HG02798 (cell line): ENCODE data around the gene GIPR.
A peak's percentile ranks its signal among the peaks of the same experiment; 100 is the strongest.
"Not testable (repeated sequence)": the region's sequence is repeated elsewhere in the genome, so short reads cannot be mapped to it uniquely, and the experiment has no call there.

Experiments
- ATAC-seq: cut with Tn5 transposase; IDR thresholded peaks from one replicate; pipeline ENCODE4 v1.9.1; 2021; ENCODE audit warnings: mild to moderate bottlenecking; ENCODE audit not compliant: unreplicated experiment, poor library complexity

GIPR gene

DNA sequence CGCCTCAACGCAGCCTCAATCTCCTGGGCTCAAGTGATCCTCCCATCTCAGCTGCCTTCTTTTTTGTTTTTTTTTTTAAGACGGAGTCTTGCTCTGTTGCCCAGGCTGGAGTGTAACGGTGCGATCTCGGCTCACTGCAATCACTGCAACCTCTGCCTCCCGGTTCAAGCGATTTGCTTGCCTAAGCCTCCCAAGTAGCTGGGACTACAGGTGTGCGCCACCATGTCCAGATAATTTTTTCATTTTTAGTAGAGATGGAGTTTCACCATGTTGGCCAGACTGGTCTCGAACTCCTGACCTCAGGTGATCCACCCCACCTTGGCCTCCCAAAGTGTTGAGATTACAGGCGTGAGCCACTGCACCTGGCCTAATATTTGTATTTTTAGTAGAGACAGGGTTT, 52.0 kb downstream of the GIPR start:
- not testable (repeated sequence) for ATAC-seq

DNA sequence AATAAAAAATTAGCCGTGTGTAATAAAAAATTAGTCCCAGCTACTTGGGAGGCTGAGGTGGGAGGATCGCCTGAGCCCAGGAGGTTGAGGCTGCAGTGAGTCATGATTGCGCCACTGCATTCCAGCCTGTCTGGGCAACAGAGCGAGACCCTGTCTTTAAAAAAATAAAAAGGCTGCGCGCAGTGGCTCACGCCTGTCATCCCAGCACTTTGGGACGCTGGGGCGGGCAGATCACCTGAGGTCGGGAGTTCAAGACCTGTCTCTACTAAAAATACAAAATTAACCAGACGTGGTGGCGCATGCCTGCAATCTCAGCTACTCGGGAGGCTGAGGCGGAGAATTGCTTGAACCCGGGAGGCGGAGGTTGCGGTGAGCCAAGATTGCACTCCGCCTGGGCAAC, 60.7 kb downstream of the GIPR start:
- ATAC-seq = not testable (repeated sequence)

DNA sequence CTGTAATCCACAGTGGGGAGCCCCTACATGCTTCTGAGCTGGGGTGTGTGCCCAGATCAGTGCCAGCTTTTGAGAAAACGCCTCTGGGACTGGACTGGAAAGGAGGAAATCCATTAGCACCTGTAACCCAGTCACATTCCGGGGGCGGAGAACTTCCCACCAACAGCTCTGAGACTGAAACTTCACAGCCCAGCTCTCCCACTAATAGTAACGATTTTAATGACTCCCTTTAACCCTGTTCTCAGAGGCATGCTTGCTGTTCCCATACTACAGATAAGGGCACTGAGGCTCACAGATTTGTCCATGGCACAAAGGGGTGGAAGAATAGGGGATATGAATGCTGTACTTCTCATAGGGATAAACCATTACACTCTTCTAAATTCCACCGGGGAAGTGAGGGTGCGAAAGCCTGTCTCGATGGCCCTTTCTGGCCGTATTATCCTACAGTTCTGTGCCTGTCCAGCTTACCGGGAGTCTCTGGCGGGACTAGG, 61.8 kb downstream of the GIPR start:
- no peak for ATAC-seq

DNA sequence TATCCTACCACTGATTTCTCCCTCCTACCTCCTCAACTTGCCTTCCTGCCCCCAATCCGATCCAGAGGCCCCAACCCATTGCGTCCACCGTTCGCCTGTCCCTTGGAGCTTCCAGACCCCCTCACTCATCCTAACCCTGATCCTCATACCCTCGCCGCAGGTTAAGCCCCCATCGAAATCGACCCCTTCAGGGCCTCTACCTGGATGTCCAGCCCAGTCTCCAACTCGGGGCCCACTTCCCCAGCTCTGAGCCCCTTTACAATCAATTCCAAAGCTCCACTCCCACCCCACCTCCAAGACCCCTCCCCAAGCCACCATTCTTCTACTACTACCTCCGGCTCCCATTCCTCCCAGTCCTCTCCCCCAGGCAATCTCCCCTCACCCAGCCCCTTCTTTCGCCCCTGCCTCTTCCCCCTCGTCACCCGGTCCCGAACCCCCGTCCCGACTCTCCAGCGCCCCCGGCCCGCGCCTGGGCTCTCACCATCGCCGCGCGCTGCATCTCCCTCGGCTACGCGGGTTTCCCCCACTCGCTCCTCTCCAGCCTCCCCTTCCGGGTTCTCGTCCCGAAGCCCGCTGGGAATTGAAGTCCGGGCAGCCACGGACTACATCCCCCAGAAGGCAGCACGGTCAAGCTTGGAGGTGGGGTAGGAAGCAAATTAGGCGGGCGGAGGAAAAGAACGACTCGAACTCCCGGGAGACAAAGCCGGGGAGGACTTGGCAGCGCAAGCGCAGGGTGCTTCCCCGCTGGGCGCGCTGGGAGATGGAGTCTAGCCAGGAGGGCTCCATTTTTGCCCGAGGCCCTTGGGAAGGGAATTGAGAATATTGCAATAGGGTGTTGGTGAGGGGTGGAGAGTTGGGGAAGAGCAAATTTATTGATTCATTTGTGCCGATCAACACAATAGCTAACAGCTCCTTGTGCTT, 62.6 kb downstream of the GIPR start, which contains the start of gene FBXO46:
TSS of gene FBXO46 (minus strand) at position 529 of the 921 bp plus-strand sequence. CDS start 17,401 bp downstream, outside the sequence.
- peak; percentile 95 for ATAC-seq
